HG02623 (cell line): ENCODE measurements around the gene DCAF6.
"Not testable (repeated sequence)": the region's sequence is repeated elsewhere in the genome, so short reads cannot be mapped to it uniquely, and the experiment has no call there.

Experiments
- ATAC-seq: cut with Tn5 transposase; IDR thresholded peaks from one replicate; pipeline ENCODE4 v1.9.1; 2021; ENCODE audit warnings: moderate library complexity; ENCODE audit not compliant: unreplicated experiment

Gene DCAF6

GRCh38 chr1:167923324-167924056, 13.0 kb upstream of the DCAF6 start:
- peak; percentile 42 for ATAC-seq

DNA sequence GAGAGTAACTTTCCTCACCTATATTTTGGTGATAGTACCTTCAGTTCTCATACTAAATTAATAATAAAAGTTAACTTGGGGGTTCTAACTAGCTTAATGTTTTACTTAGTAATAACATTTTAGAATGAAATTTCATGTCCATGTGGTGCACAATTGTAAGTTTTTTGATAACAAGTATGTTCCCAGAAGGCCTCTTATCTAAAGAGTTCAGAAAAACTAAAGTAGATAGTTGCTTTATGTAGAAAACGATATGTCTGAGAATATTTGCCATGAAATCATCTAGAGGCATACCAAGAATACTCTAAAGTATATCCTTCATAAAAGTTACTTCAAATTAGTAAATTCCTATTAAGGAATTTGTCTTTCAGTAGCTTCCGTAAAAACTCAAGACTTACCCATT, 12.4 kb upstream of the DCAF6 start:
- no peak for ATAC-seq

GRCh38 chr1:167924543-167925231, 11.8 kb upstream of the DCAF6 start:
- no peak for ATAC-seq

DNA sequence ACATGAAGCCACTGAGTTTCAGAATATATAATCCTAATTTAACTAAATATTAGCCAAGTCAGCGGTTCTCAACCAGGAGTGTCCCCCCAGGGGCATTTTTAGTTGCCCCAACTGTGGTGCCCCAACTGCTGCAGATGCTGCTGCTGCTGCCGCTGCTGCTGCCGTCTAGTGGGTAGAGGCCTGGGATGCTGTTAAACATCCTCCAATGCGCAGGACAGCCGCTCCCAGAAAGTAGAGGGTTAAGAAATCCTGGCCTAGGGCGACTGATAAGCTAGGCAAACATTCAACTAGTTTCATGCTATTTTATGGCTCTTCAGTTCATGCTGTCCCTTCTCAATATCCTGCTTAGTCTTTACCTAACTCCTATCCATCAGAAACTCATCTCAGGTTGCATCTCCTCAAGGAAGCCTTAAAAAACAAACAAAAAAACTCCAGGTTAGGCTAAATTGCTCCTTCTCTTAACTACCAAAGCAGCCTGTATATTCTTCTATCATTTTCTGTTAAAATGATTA, 9.9 kb upstream of the DCAF6 start:
- no peak for ATAC-seq

DNA sequence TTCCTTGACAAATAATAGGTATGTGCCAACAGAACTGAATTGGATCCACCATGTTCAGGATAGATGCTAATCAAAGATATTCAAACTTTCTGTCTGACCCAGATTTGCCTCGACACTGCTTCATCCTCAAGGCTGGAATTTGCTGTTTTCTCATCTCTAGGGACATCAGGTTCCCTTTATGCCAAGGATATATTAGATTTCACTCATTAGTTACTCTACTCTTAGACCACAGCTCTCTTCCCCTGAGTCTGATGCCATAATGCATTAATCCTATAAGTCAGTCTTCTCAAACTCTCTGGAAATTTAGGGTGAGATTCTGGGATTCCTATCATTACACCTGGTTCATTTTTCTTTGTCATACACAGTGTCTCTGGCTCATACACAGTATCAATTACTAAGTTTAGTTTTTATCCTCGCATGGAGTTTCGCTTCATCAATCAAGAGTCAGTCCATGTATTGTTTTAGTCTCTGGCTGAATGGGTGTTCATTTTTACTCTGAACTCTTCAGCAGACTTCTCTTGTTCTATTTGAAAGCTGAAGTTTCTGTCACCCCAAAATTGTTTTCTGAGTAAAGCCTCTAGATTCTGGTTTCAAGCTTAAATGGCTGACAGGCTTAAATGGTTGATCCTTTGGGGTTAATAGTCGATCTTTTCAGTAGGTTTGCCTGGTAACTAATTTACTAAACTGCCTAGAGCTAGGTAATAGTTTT, 9.3 kb upstream of the DCAF6 start:
- ATAC-seq: no peak

GRCh38 chr1:167928457-167928852, 8.0 kb upstream of the DCAF6 start:
- no peak for ATAC-seq

GRCh38 chr1:167928919-167929318, 7.6 kb upstream of the DCAF6 start:
- not testable (repeated sequence) for ATAC-seq

GRCh38 chr1:167929725-167930124, 6.8 kb upstream of the DCAF6 start:
- no peak for ATAC-seq

DNA sequence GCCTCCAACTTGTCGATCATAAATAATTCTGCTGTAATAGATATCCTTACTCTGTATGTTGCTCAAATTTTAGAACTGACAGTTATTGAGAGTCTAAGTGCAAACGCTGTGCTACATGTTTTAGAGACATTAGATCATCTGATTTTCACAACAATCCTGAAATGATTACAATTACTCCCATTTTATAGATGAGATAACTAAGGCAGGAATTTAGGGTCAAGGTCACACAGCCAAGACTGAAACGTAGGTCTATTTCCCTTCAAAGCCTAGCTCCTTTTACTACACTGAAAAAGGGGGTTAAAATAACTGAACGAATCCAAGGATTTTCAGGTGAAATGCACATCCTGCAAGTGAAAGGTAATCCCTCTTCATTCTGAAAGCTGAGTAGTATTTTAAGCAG, 2.7 kb upstream of the DCAF6 start:
- no peak for ATAC-seq

- no peak for ATAC-seq
Observed at GRCh38 chr1:167934426-167935215, 1.9 kb upstream of the DCAF6 start.

- peak; percentile 2 for ATAC-seq
Observed at GRCh38 chr1:167935216-167936067, 1.0 kb upstream of the DCAF6 start.

- peak; percentile 10 for ATAC-seq
Observed at GRCh38 chr1:167936930-167937708, 636 bp downstream of the DCAF6 start, which contains the start of gene MPC2. TSS of gene MPC2 (minus strand) at chr1:167937072. CDS start at chr1:167935841, 1,231 bp downstream.

GRCh38 chr1:167937709-167938010, 1.2 kb downstream of the DCAF6 start:
- ATAC-seq: no peak

GRCh38 chr1:167938080-167938636, 1.7 kb downstream of the DCAF6 start:
- ATAC-seq: no peak

- no peak for ATAC-seq
Observed at GRCh38 chr1:167940264-167940663, 3.8 kb downstream of the DCAF6 start.

GRCh38 chr1:167943541-167943940, 7.1 kb downstream of the DCAF6 start:
- no peak for ATAC-seq

DNA sequence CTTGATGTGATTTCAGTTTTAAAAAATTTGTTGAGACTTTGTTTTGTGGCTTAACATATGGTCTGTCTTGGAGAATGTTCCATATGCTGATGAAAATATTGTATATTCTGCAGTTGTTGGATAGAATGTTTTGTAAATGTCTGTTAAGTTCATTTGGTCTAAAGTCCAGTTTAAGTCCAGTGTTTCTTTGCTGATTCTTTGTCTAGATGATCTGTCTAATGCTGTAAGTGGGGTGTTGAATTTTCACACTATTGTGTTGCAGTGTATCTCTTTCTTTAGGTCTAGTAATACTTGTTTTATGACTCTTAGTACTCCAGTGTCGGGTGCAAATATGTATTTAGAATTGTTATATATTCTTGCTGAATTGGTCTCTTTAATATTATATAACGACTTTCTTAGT, 11.2 kb downstream of the DCAF6 start:
- no peak for ATAC-seq

- no peak for ATAC-seq
Observed at GRCh38 chr1:167949785-167950184, 13.3 kb downstream of the DCAF6 start.

GRCh38 chr1:167950569-167950968, 14.1 kb downstream of the DCAF6 start:
- ATAC-seq: no peak
